Mesenchymal stem cell (in vitro differentiated cells and primary cell): ENCODE data around the gene ABCC10.
A peak's percentile ranks its signal among the peaks of the same experiment; 100 is the strongest.

Experiments
- DNase-seq: peaks from one replicate; pipeline ENCODE4 v3.0.0-alpha.2; 2013
- H2AFZ ChIP-seq: one replicate; pipeline ENCODE4 v1.6.1; 2013; ENCODE audit warnings: low read depth, mild to moderate bottlenecking, control low read depth, inconsistent platforms, low read length, moderate library complexity
- H2AK5ac ChIP-seq: 2 replicates; pipeline ENCODE4 v1.6.1; 2013; ENCODE audit warnings: low read length, moderate library complexity, mild to moderate bottlenecking, inconsistent platforms; ENCODE audit not compliant: severe bottlenecking
- H2BK120ac ChIP-seq: one replicate; pipeline ENCODE4 v1.6.1; 2013; ENCODE audit warnings: low read depth, mild to moderate bottlenecking, inconsistent platforms, low read length, moderate library complexity
- H2BK12ac ChIP-seq, 2 experiments: one replicate each; pipeline ENCODE4 v1.6.1; 2013; ENCODE audit warnings: inconsistent platforms in 2 of 2, low read length in 2 of 2, mild to moderate bottlenecking in 2 of 2, moderate library complexity in 2 of 2, control low read depth in 1 of 2
- H2BK15ac ChIP-seq: one replicate; pipeline ENCODE4 v1.6.1; 2013; ENCODE audit warnings: mild to moderate bottlenecking, low read depth, inconsistent platforms; ENCODE audit not compliant: poor library complexity, severe bottlenecking
- H2BK5ac ChIP-seq: 2 replicates; pipeline ENCODE4 v1.6.1; 2013; ENCODE audit warnings: low read depth, mild to moderate bottlenecking, low read length, control low read depth, inconsistent platforms; ENCODE audit not compliant: poor library complexity, severe bottlenecking
- H3K14ac ChIP-seq, 2 experiments: one replicate each; pipeline ENCODE4 v1.6.1; 2013; ENCODE audit warnings: inconsistent platforms in 2 of 2, low read length in 2 of 2, control low read depth in 1 of 2, mild to moderate bottlenecking in 1 of 2, moderate library complexity in 1 of 2
- H3K18ac ChIP-seq, 2 experiments: one replicate each; pipeline ENCODE4 v1.6.1; 2013; ENCODE audit warnings: inconsistent platforms in 2 of 2, low read length in 2 of 2, control low read depth in 1 of 2, low read depth in 1 of 2, mild to moderate bottlenecking in 1 of 2
- H3K23ac ChIP-seq, 2 experiments: one replicate each; pipeline ENCODE4 v1.6.1; 2013; ENCODE audit warnings: inconsistent platforms in 2 of 2, low read length in 2 of 2, mild to moderate bottlenecking in 2 of 2, moderate library complexity in 2 of 2, control low read depth in 1 of 2
- H3K27ac ChIP-seq: 2 replicates; pipeline ENCODE4 v1.5.1; 2013; ENCODE audit warnings: mild to moderate bottlenecking, moderate library complexity, low read length, control low read depth, inconsistent platforms; ENCODE audit not compliant: poor library complexity, severe bottlenecking
- H3K27me3 ChIP-seq, 2 experiments: 2 replicates each; pipeline versions ENCODE4 v1.6.1 to v1.7.0; 2013; ENCODE audit warnings: low read length in 2 of 2, mild to moderate bottlenecking in 2 of 2, moderate library complexity in 2 of 2, control low read depth in 1 of 2, inconsistent platforms in 1 of 2; ENCODE audit not compliant: control insufficient read depth in 1 of 2, insufficient read depth in 1 of 2
- H3K36me3 ChIP-seq, 2 experiments: 2 replicates each; pipeline versions ENCODE4 v1.6.1 to v1.7.0; 2013; ENCODE audit warnings: low read length in 2 of 2, control low read depth in 1 of 2, inconsistent platforms in 1 of 2, low read depth in 1 of 2, mild to moderate bottlenecking in 1 of 2; ENCODE audit not compliant: insufficient read depth in 2 of 2, control insufficient read depth in 1 of 2
- H3K4ac ChIP-seq, 2 experiments: one replicate each; pipeline ENCODE4 v1.6.1; 2013; ENCODE audit warnings: inconsistent platforms in 2 of 2, low read length in 2 of 2, mild to moderate bottlenecking in 2 of 2, moderate library complexity in 2 of 2, control low read depth in 1 of 2, low read depth in 1 of 2
- H3K4me1 ChIP-seq: 2 replicates; pipeline ENCODE4 v1.6.1; 2013; ENCODE audit warnings: low read depth, low read length, control low read depth; ENCODE audit not compliant: control insufficient read depth, insufficient read depth
- H3K4me2 ChIP-seq: 2 replicates; pipeline ENCODE4 v1.6.1; 2013; ENCODE audit warnings: low read length, mild to moderate bottlenecking, inconsistent platforms; ENCODE audit not compliant: poor library complexity, severe bottlenecking
- H3K4me3 ChIP-seq, 2 experiments: 2 replicates each; pipeline versions ENCODE4 v1.5.1 to v1.7.0; 2013; ENCODE audit warnings: low read length in 2 of 2, mild to moderate bottlenecking in 2 of 2, control low read depth in 1 of 2, low read depth in 1 of 2; ENCODE audit not compliant: insufficient read depth in 1 of 2
- H3K79me1 ChIP-seq: replicated peaks from 2 replicates; pipeline ENCODE4 v1.6.1; 2013; ENCODE audit warnings: mild to moderate bottlenecking, control low read depth, low read length, inconsistent platforms; ENCODE audit not compliant: poor library complexity, severe bottlenecking
- H3K9ac ChIP-seq: 2 replicates; pipeline ENCODE4 v1.7.0; 2013; ENCODE audit warnings: mild to moderate bottlenecking, low read length, moderate library complexity
- H3K9me3 ChIP-seq: 2 replicates; pipeline ENCODE4 v1.7.0; 2013; ENCODE audit warnings: mild to moderate bottlenecking, low read length; ENCODE audit not compliant: control insufficient read depth
- H4K8ac ChIP-seq: one replicate; pipeline ENCODE4 v1.6.1; 2013; ENCODE audit warnings: inconsistent platforms, mild to moderate bottlenecking, low read length, moderate library complexity
- H4K91ac ChIP-seq: one replicate; pipeline ENCODE4 v1.6.1; 2013; ENCODE audit warnings: mild to moderate bottlenecking, low read length, inconsistent platforms
- WGBS: methylation state at CpG from one replicate; pipeline ENCODE4 v1.1.7; 2013; ENCODE audit warnings: mixed read lengths; 5-methylcytosine and 5-hydroxymethylcytosine counted together

ABCC10 gene

GRCh38 chr6:43494321-43494720 is 67.0 kb downstream of the ABCC10 start:
- Histone ChIP-seq H3K36me3 (peaks cover 20 to 38% of the 10 kb centered on the region in 2 experiments), H3K9me3 (no peaks in the 10 kb centered on the region), H2AFZ (no peak overlapping the region), H4K8ac (no peak overlapping the region), H3K4me2 (no peak overlapping the region), H3K4me3 (no peak overlapping the region), H4K91ac (no peak overlapping the region), H3K4ac (no peak overlapping the region), H2BK5ac (no peak overlapping the region), H3K27ac (no peak overlapping the region), H2BK15ac (no peak overlapping the region), H3K27me3 (no peaks in the 10 kb centered on the region), H3K18ac (no peak overlapping the region), H3K23ac (no peak overlapping the region), H2BK120ac (no peak overlapping the region), H2AK5ac (no peak overlapping the region), H3K14ac (no peak overlapping the region), H3K79me1 (peaks cover 33% of the 10 kb centered on the region), H2BK12ac (peak overlapping the region in 1 of 2 experiments; percentile 25), H3K4me1 (peaks cover 34% of the 10 kb centered on the region), H3K9ac (no peak overlapping the region)
- WGBS = 98% methylated on average over 4 of the region's 6 CpGs
- DNase-seq = no peak

GRCh38 chr6:43494766-43495165 is 67.4 kb downstream of the ABCC10 start:
- Histone ChIP-seq H2BK15ac (no peak overlapping the region), H4K91ac (peak overlapping the region; percentile 1), H3K4me3 (no peak overlapping the region), H3K79me1 (peaks cover 33% of the 10 kb centered on the region), H3K4me1 (peaks cover 33% of the 10 kb centered on the region), H2BK120ac (no peak overlapping the region), H2BK5ac (no peak overlapping the region), H3K4me2 (no peak overlapping the region), H2AK5ac (no peak overlapping the region), H3K23ac (no peak overlapping the region), H3K27ac (no peak overlapping the region), H3K27me3 (no peaks in the 10 kb centered on the region), H3K14ac (no peak overlapping the region), H3K9me3 (no peaks in the 10 kb centered on the region), H3K9ac (no peak overlapping the region), H3K18ac (no peak overlapping the region), H3K36me3 (peaks cover 25 to 37% of the 10 kb centered on the region in 2 experiments), H2BK12ac (no peak overlapping the region), H2AFZ (no peak overlapping the region), H3K4ac (no peak overlapping the region), H4K8ac (no peak overlapping the region)
- WGBS = 97% methylated on average over 4 of the region's 4 CpGs
- no peak for DNase-seq

GRCh38 chr6:43495409-43495941 is 68.1 kb downstream of the ABCC10 start:
- Histone ChIP-seq H3K18ac (peak overlapping the region in 1 of 2 experiments; percentile 11), H3K79me1 (peaks cover 33% of the 10 kb centered on the region), H4K8ac (no peak overlapping the region), H4K91ac (no peak overlapping the region), H3K9ac (no peak overlapping the region), H3K36me3 (peaks cover 32 to 40% of the 10 kb centered on the region in 2 experiments), H3K14ac (peak overlapping the region in 1 of 2 experiments; percentile 84), H3K9me3 (no peaks in the 10 kb centered on the region), H2AK5ac (no peak overlapping the region), H2BK12ac (no peak overlapping the region), H3K4me3 (no peak overlapping the region), H3K23ac (peak overlapping the region in 1 of 2 experiments; percentile 23), H3K27me3 (no peaks in the 10 kb centered on the region), H2BK5ac (no peak overlapping the region), H2AFZ (no peak overlapping the region), H2BK120ac (no peak overlapping the region), H2BK15ac (no peak overlapping the region), H3K4ac (peak overlapping the region; percentile 9 to 44), H3K4me1 (peaks cover 33% of the 10 kb centered on the region), H3K27ac (no peak overlapping the region), H3K4me2 (no peak overlapping the region)
- 90% methylated on average over 4 of the region's 4 CpGs for WGBS
- DNase-seq = peak; percentile 32

GRCh38 chr6:43496370-43497128 is 69.2 kb downstream of the ABCC10 start:
- Histone ChIP-seq H4K8ac (no peak overlapping the region), H3K4me3 (no peak overlapping the region), H2BK120ac (no peak overlapping the region), H3K14ac (no peak overlapping the region), H3K27ac (no peak overlapping the region), H3K79me1 (peaks cover 35% of the 10 kb centered on the region), H2AFZ (no peak overlapping the region), H3K4me2 (peak overlapping the region; percentile 2), H3K9ac (no peak overlapping the region), H3K9me3 (no peaks in the 10 kb centered on the region), H2AK5ac (peak overlapping the region; percentile 36), H2BK15ac (no peak overlapping the region), H3K23ac (no peak overlapping the region), H3K36me3 (peaks cover 42 to 50% of the 10 kb centered on the region in 2 experiments), H4K91ac (no peak overlapping the region), H3K4me1 (peaks cover 33% of the 10 kb centered on the region), H2BK5ac (no peak overlapping the region), H3K18ac (no peak overlapping the region), H3K27me3 (no peaks in the 10 kb centered on the region), H2BK12ac (no peak overlapping the region), H3K4ac (no peak overlapping the region)
- 51% methylated on average over 13 of the region's 18 CpGs for WGBS
- peak; percentile 54 for DNase-seq
